H1 (cell line): Measurements from ENCODE around the gene ACSM2B. TPM values are rescaled to one million over a fixed set of nuclear protein-coding genes. Genes with fewer than 3 reads are reported as not detected.
"Not testable (repeated sequence)": the region's sequence is repeated elsewhere in the genome, so short reads cannot be mapped to it uniquely, and the experiment has no call there.

Experiments used
- CTCF ChIA-PET: fragments of 300-600 bp; sonication (Branson Sonifier 250); formaldehyde crosslinking; loops from one replicate; lab custom pipeline; 2021; ENCODE audit not compliant: partially characterized antibody; lab: Charles Lee
- POLR2A ChIA-PET: fragments of 300-600 bp; sonication (Branson Sonifier 250); formaldehyde crosslinking; loops from one replicate; lab custom pipeline; 2021; ENCODE audit warnings: inconsistent platforms; ENCODE audit not compliant: partially characterized antibody; lab: Charles Lee
- DNase-seq, 2 experiments: peaks; one replicate each; pipeline versions ENCODE4 v3.0.0 to v3.0.0-alpha.2; 2010 to 2022; ENCODE audit warnings: low spot score in 2 of 2, low read depth in 1 of 2, mixed read lengths in 1 of 2
- FAIRE-seq: peaks from 2 replicates; lab custom pipeline; 2011; peaks lifted over from hg19 to GRCh38; lab: Jason Lieb, UNC
- H2AFZ ChIP-seq: 2 replicates; pipeline ENCODE4 v1.8.1; 2012; ENCODE audit warnings: low read length, inconsistent platforms
- H2AK5ac ChIP-seq: 2 replicates; pipeline ENCODE4 v1.6.1; 2013; ENCODE audit warnings: low read depth, low read length
- H2BK120ac ChIP-seq: replicated peaks from 2 replicates; pipeline ENCODE3; 2013; ENCODE audit warnings: low read depth, low read length, inconsistent platforms
- H2BK12ac ChIP-seq: 2 replicates; pipeline ENCODE4 v1.6.1; 2013; ENCODE audit warnings: low read depth, low read length
- H2BK15ac ChIP-seq: 2 replicates; pipeline ENCODE4 v1.6.1; 2013; ENCODE audit warnings: low read length
- H2BK20ac ChIP-seq: 2 replicates; pipeline ENCODE4 v1.6.1; 2013; ENCODE audit warnings: low read length
- H2BK5ac ChIP-seq: 2 replicates; pipeline ENCODE4 v1.6.1; 2013; ENCODE audit warnings: low read depth, low read length
- H3K14ac ChIP-seq: 2 replicates; pipeline ENCODE4 v1.6.1; 2013; ENCODE audit warnings: inconsistent platforms; ENCODE audit not compliant: insufficient read length
- H3K18ac ChIP-seq: 2 replicates; pipeline ENCODE4 v1.6.1; 2013; ENCODE audit warnings: low read length; ENCODE audit errors: extremely low read depth
- H3K23ac ChIP-seq: 2 replicates; pipeline ENCODE4 v1.6.1; 2013; ENCODE audit warnings: inconsistent platforms; ENCODE audit not compliant: insufficient read length
- H3K23me2 ChIP-seq: 2 replicates; pipeline ENCODE4 v1.6.1; 2013; ENCODE audit warnings: low read depth, low read length
- H3K27ac ChIP-seq: 2 replicates; pipeline ENCODE4 v1.6.1; 2011; ENCODE audit warnings: low read depth, low read length, inconsistent platforms
- H3K27me3 ChIP-seq, 4 experiments: replicated peaks in 1 of 4; 1 replicate in 1 of 4; 2 replicates in 3 of 4; pipeline versions ENCODE4 v1.6.1 to v1.8.1; 2011 to 2013; ENCODE audit warnings: low read length in 3 of 4, mild to moderate bottlenecking in 3 of 4, inconsistent platforms in 2 of 4, mixed read lengths in 2 of 4, moderate library complexity in 1 of 4; ENCODE audit not compliant: control insufficient read depth in 3 of 4, insufficient read depth in 3 of 4; ENCODE audit errors: extremely low read depth in 1 of 4
- H3K36me3 ChIP-seq, 4 experiments: 2 replicates each; pipeline versions ENCODE4 v1.6.1 to v1.8.1; 2011 to 2013; ENCODE audit warnings: mild to moderate bottlenecking in 4 of 4, low read length in 3 of 4, moderate library complexity in 2 of 4, control low read depth in 1 of 4, inconsistent platforms in 1 of 4; ENCODE audit not compliant: insufficient read depth in 4 of 4, control insufficient read depth in 2 of 4
- H3K4ac ChIP-seq: replicated peaks from 2 replicates; pipeline ENCODE3; 2013; ENCODE audit warnings: low read length, low read depth, mixed read lengths, inconsistent platforms; ENCODE audit not compliant: insufficient read length
- H3K4me1 ChIP-seq, 4 experiments: replicated peaks in 1 of 4; 1 replicate in 1 of 4; 2 replicates in 3 of 4; pipeline versions ENCODE4 v1.6.1 to v1.8.1; 2011 to 2013; ENCODE audit warnings: low read length in 3 of 4, inconsistent platforms in 2 of 4, mixed read lengths in 1 of 4; ENCODE audit not compliant: insufficient read depth in 4 of 4, control insufficient read depth in 3 of 4
- H3K4me2 ChIP-seq, 2 experiments: 2 replicates each; pipeline versions ENCODE4 v1.6.1 to v1.8.1; 2011 to 2013; ENCODE audit warnings: low read depth in 2 of 2, low read length in 2 of 2, control low read depth in 1 of 2, inconsistent platforms in 1 of 2, mild to moderate bottlenecking in 1 of 2; ENCODE audit not compliant: insufficient read depth in 1 of 2
- H3K4me3 ChIP-seq, 4 experiments: fragments of 200-600, 300-600 bp in 1 of 4; sonication (generic), shearing (Covaris generic), sonication (Bioruptor Twin) in 1 of 4; 2 replicates each; pipeline versions ENCODE4 v1.5.1 to v1.8.1; 2011 to 2016; ENCODE audit warnings: low read length in 4 of 4, low read depth in 3 of 4, control low read depth in 2 of 4, inconsistent platforms in 2 of 4, mild to moderate bottlenecking in 2 of 4, mixed read lengths in 1 of 4, moderate library complexity in 1 of 4; ENCODE audit not compliant: insufficient read depth in 2 of 4; ENCODE audit errors: extremely low read depth in 1 of 4
- H3K56ac ChIP-seq: replicated peaks from 2 replicates; pipeline ENCODE3; 2013; ENCODE audit warnings: low read depth, mild to moderate bottlenecking, mixed read lengths, low read length, inconsistent platforms; ENCODE audit not compliant: insufficient read length
- H3K79me1 ChIP-seq: 2 replicates; pipeline ENCODE4 v1.6.1; 2013; ENCODE audit warnings: low read depth, low read length, control low read depth
- H3K79me2 ChIP-seq, 2 experiments: 2 replicates each; pipeline versions ENCODE4 v1.6.1 to v1.8.1; 2012 to 2013; ENCODE audit warnings: low read length in 2 of 2, mild to moderate bottlenecking in 2 of 2, inconsistent platforms in 1 of 2; ENCODE audit not compliant: insufficient read depth in 2 of 2, control insufficient read depth in 1 of 2
- H3K9ac ChIP-seq, 4 experiments: replicated peaks in 1 of 4; 1 replicate in 1 of 4; 2 replicates in 3 of 4; pipeline versions ENCODE4 v1.6.1 to v1.8.1; 2011 to 2013; ENCODE audit warnings: low read depth in 3 of 4, low read length in 3 of 4, control low read depth in 2 of 4, mild to moderate bottlenecking in 2 of 4, moderate library complexity in 2 of 4, inconsistent platforms in 1 of 4; ENCODE audit errors: extremely low read depth in 1 of 4
- H3K9me3 ChIP-seq, 2 experiments: 2 replicates each; pipeline versions ENCODE4 v1.6.1 to v1.8.1; 2012 to 2013; ENCODE audit warnings: mild to moderate bottlenecking in 2 of 2, moderate library complexity in 2 of 2, control low read depth in 1 of 2, inconsistent platforms in 1 of 2, low read depth in 1 of 2, low read length in 1 of 2, mixed read lengths in 1 of 2; ENCODE audit not compliant: insufficient read depth in 2 of 2
- H4K20me1 ChIP-seq, 2 experiments: replicated peaks in 1 of 2; 2 replicates each; pipeline versions ENCODE3 to v1.8.1; 2011 to 2013; ENCODE audit warnings: inconsistent platforms in 2 of 2, low read length in 2 of 2, mild to moderate bottlenecking in 1 of 2; ENCODE audit not compliant: insufficient read depth in 2 of 2, control insufficient read depth in 1 of 2
- H4K5ac ChIP-seq: 2 replicates; pipeline ENCODE4 v1.6.1; 2013; ENCODE audit warnings: low read length, low read depth, mixed read lengths, inconsistent platforms; ENCODE audit not compliant: insufficient read length
- H4K8ac ChIP-seq: 2 replicates; pipeline ENCODE4 v1.8.0; 2013; ENCODE audit warnings: mild to moderate bottlenecking, moderate library complexity, low read length, inconsistent platforms; ENCODE audit not compliant: insufficient read depth; ENCODE audit errors: extremely low read depth
- H4K91ac ChIP-seq: replicated peaks from 2 replicates; pipeline ENCODE3; 2013; ENCODE audit warnings: low read length, mixed read lengths, inconsistent platforms; ENCODE audit not compliant: insufficient read length
- RAD21 ChIP-seq, 2 experiments: IDR thresholded peaks in 1 of 2; conservative IDR thresholded peaks in 1 of 2; 2 replicates each; pipeline ENCODE4 v1.6.1; 2011; ENCODE audit warnings: low read depth in 2 of 2, low read length in 2 of 2, improper control_type of control experiment in 1 of 2, inconsistent platforms in 1 of 2, mild to moderate bottlenecking in 1 of 2, moderate library complexity in 1 of 2
- WGBS, 2 experiments: shearing (Covaris generic) in 1 of 2; methylation state at CpG; one replicate each; pipeline versions ENCODE4 v1.1.6 to v1.1.7; 2013 to 2015; ENCODE audit warnings: low lambda C conversion rate in 2 of 2, mixed read lengths in 2 of 2, inconsistent platforms in 1 of 2, low coverage in 1 of 2, missing lambda C conversion rate in 1 of 2; ENCODE audit not compliant: insufficient replicate concordance in 2 of 2, insufficient coverage in 1 of 2, insufficient read length in 1 of 2; ENCODE audit errors: extremely low coverage in 1 of 2, missing lambda C conversion rate in 1 of 2; 5-methylcytosine and 5-hydroxymethylcytosine counted together
- polyA plus RNA-seq, 7 experiments: library from polyadenylated mRNA; depleted of rRNA in 3 of 7; stranded (reverse) in 5 of 7; unstranded in 2 of 7; fragments of >200 nt in 5 of 7; fragments of 200-250 nt in 2 of 7; gene quantifications; 1 replicate in 5 of 7; 2 replicates in 1 of 7; 4 replicates in 1 of 7; pipeline versions ENCODE4 v1.2.1 to v1.2.3, GENCODE V29; 2011 to 2013; ENCODE audit warnings: missing spikeins in 2 of 7, mixed read lengths in 2 of 7
- total RNA-seq: library from RNA; stranded (reverse); fragmentation: NEBNext Ultra II Directional; extraction: Animal tissue kit (Norgen Biotek cat#: 25700); gene quantifications from 2 replicates; pipeline ENCODE4 v1.2.1, GENCODE V29; 2021
- TF ChIP-seq, protein P1 (sequence below), 3 experiments: IDR thresholded peaks; 1 replicate in 2 of 3; 2 replicates in 1 of 3; pipeline versions ENCODE4 v1.5.1 to v1.6.1; 2011; ENCODE audit warnings: low read length in 3 of 3, mild to moderate bottlenecking in 3 of 3, inconsistent platforms in 2 of 3, low read depth in 1 of 3, moderate library complexity in 1 of 3; ENCODE audit not compliant: insufficient read depth in 1 of 3; ENCODE audit errors: control extremely low read depth in 1 of 3

Gene ACSM2B
- total and polyA plus RNA-seq, 2 of the 8 experiments (the other 6 are each of a cell fraction or from before 2014, with no cell fraction given), result not detected

DNA sequence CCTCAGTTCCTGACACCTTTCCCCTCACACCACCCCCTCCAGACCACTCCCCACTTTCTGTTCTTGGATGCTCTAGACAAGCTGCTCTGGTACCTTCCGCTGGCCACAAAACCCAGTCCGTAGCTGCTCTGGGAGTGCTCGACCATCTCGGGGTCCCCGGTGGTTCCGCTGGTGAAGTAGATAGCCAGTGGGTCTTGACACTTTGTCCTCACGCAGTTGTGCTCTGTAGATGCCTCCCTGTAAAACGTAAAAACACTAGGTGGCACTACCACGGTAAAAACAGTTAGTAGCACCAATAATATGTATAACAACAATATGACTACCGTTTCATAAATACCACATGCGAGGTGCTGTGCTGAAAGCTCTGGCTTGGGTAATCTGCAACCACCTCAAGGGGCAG, 26.0 kb upstream of the ACSM2B start:
- H2AK5ac ChIP-seq, H2AFZ ChIP-seq, H3K79me1 ChIP-seq, H3K27ac ChIP-seq, H3K36me3 ChIP-seq, H4K91ac ChIP-seq, H3K23me2 ChIP-seq, H3K4me3 ChIP-seq, H3K18ac ChIP-seq, H2BK15ac ChIP-seq, H4K20me1 ChIP-seq, H3K23ac ChIP-seq, DNase-seq, H3K9ac ChIP-seq, H3K79me2 ChIP-seq, H4K5ac ChIP-seq, POLR2A ChIA-PET, H3K14ac ChIP-seq, H3K4ac ChIP-seq, H3K27me3 ChIP-seq, H3K4me2 ChIP-seq, H3K56ac ChIP-seq, H2BK5ac ChIP-seq, H4K8ac ChIP-seq, H2BK20ac ChIP-seq, H3K9me3 ChIP-seq, H3K4me1 ChIP-seq, H2BK120ac ChIP-seq, H2BK12ac ChIP-seq, FAIRE-seq: not testable (repeated sequence)
- TF ChIP-seq RAD21 (IDR thresholded peaks at IDR 0.05 in 1 of 2, conservative IDR thresholded peaks at IDR 0.05 in 1 of 2; ENCODE audit: low read depth in 2 of 2, low read length in 2 of 2), result peak; percentile 42 to 50
- TF ChIP-seq, protein P1, sequence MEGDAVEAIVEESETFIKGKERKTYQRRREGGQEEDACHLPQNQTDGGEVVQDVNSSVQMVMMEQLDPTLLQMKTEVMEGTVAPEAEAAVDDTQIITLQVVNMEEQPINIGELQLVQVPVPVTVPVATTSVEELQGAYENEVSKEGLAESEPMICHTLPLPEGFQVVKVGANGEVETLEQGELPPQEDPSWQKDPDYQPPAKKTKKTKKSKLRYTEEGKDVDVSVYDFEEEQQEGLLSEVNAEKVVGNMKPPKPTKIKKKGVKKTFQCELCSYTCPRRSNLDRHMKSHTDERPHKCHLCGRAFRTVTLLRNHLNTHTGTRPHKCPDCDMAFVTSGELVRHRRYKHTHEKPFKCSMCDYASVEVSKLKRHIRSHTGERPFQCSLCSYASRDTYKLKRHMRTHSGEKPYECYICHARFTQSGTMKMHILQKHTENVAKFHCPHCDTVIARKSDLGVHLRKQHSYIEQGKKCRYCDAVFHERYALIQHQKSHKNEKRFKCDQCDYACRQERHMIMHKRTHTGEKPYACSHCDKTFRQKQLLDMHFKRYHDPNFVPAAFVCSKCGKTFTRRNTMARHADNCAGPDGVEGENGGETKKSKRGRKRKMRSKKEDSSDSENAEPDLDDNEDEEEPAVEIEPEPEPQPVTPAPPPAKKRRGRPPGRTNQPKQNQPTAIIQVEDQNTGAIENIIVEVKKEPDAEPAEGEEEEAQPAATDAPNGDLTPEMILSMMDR (IDR thresholded peaks at IDR 0.05; ENCODE audit: control extremely low read depth in 1 of 3, insufficient read depth in 1 of 3, low read depth in 1 of 3, low read length in 3 of 3), result peak in 2 of 3 experiments; percentile 26 to 33; a peak in 1 of 4 replicates
- CTCF ChIA-PET, result interaction anchor here (0.6 to 1.7 kb wide), 7 partner anchors 11 to 1694 kb away, joined by 3 to 8 read pairs (median 3); no protein-coding TSS in a partner anchor
- 75% methylated on average over 11 of the region's 11 CpGs; no CpG with 5 or more reads in 1 of the 2 experiments for WGBS, 2 experiments
